ENCODE measurements around the gene MTOR.

- TF ChIP-seq CTCF (IDR thresholded peaks at IDR 0.05), result no peak
- no peak for TF ChIP-seq EZH2 (IDR thresholded peaks at IDR 0.05)
Measured at GRCh38 chr1:11179125-11179524, 83.2 kb downstream of the MTOR start.

Measured in neural progenitor cell (in vitro differentiated cells).